A549 (cell line): ENCODE measurements around the gene LRRC3B. TPM values are rescaled to one million over a fixed set of nuclear protein-coding genes. Genes with fewer than 3 reads are reported as not detected.

ENCODE experiments used
- ATAC-seq, 2 experiments: fragments of 200-7000 bp in 1 of 2; fragments of >200 bp in 1 of 2; cut with Nextera tagmentation in 1 of 2; cut with Tn5 transposase in 1 of 2; 3 replicates each; pipeline versions ENCODE4 v1.8.0 to v1.9.1; 2018 to 2020; ENCODE audit warnings: mild to moderate bottlenecking in 1 of 2, moderate library complexity in 1 of 2
- CTCF ChIA-PET: fragments of 300-600 bp; sonication (Branson Sonifier 250); formaldehyde crosslinking; extraction: SDS; loops from one replicate; lab custom pipeline; 2021; ENCODE audit warnings: antibody characterized with exemption, inconsistent platforms; lab: Yijun Ruan, JAX
- POLR2A ChIA-PET: fragments of 350-600 bp; formaldehyde crosslinking; extraction: SDS; loops from one replicate; lab custom pipeline; 2021; ENCODE audit warnings: antibody characterized with exemption, inconsistent platforms; lab: Yijun Ruan, JAX
- DNase-seq, 2 experiments: peaks; one replicate each; pipeline versions ENCODE4 v3.0.0 to v3.0.0-alpha.2; 2011 to 2016; ENCODE audit warnings: low read depth in 1 of 2, low spot score in 1 of 2
- FAIRE-seq: peaks from 2 replicates; lab custom pipeline; 2011; peaks lifted over from hg19 to GRCh38; lab: Jason Lieb, UNC
- H3K27ac ChIP-seq, 2 experiments: fragments of >200 bp; sonication (Bioruptor Twin); formaldehyde crosslinking; 3 replicates each; pipeline ENCODE4 v1.5.1; 2016 to 2017
- H3K4me1 ChIP-seq: fragments of >200 bp; sonication (Bioruptor Twin); formaldehyde crosslinking; 3 replicates; pipeline ENCODE4 v1.6.1; 2016
- H3K4me2 ChIP-seq: fragments of >200 bp; sonication (Bioruptor Twin); formaldehyde crosslinking; 3 replicates; pipeline ENCODE4 v1.6.1; 2016
- H3K4me3 ChIP-seq: fragments of >200 bp; sonication (Bioruptor Twin); formaldehyde crosslinking; 3 replicates; pipeline ENCODE4 v1.5.1; 2016
- H3K9me3 ChIP-seq: fragments of >200 bp; sonication (Bioruptor Twin); formaldehyde crosslinking; 3 replicates; pipeline ENCODE4 v1.6.1; 2016
- ATOH8 ChIP-seq: fragments of 250-450 bp; sonication (Bioruptor Pico); IDR thresholded peaks from 2 replicates; pipeline ENCODE4 v1.5.0; 2020; ENCODE audit warnings: low read depth, mild to moderate bottlenecking, moderate library complexity
- CBX2 ChIP-seq: fragments of 200-600 bp; sonication (generic); IDR thresholded peaks from 2 replicates; pipeline ENCODE4 v1.6.1; 2016; ENCODE audit warnings: low read depth, mild to moderate bottlenecking, borderline replicate concordance
- CBX8 ChIP-seq: fragments of 200-600 bp; sonication (generic); IDR thresholded peaks from 2 replicates; pipeline ENCODE4 v1.6.1; 2016
- CEBPB ChIP-seq, 2 experiments: fragments of >200 bp in 1 of 2; sonication (Bioruptor Twin) in 1 of 2; formaldehyde crosslinking in 1 of 2; IDR thresholded peaks; 2 replicates each; pipeline ENCODE4 v1.6.1; 2012 to 2016
- CHD2 ChIP-seq: fragments of 150-350 bp; IDR thresholded peaks from 2 replicates; pipeline ENCODE4 v1.6.1; 2014; ENCODE audit warnings: low read length; ENCODE audit not compliant: partially characterized antibody
- E2F6 ChIP-seq: IDR thresholded peaks from 2 replicates; pipeline ENCODE4 v1.6.1; 2012; ENCODE audit warnings: low read depth, borderline replicate concordance
- EHF ChIP-seq: fragments of 250-450 bp; sonication (Bioruptor Pico); IDR thresholded peaks from 2 replicates; pipeline ENCODE4 v1.5.0; 2020; ENCODE audit warnings: mild to moderate bottlenecking
- EHMT2 ChIP-seq: fragments of 200-600 bp; sonication (generic); IDR thresholded peaks from 2 replicates; pipeline ENCODE4 v1.6.1; 2016; ENCODE audit warnings: antibody characterized with exemption, low read depth, mild to moderate bottlenecking, moderate library complexity
- EP300 ChIP-seq, 2 experiments: fragments of >200 bp; sonication (Bioruptor Twin); formaldehyde crosslinking; IDR thresholded peaks; 2 replicates in 1 of 2; 3 replicates in 1 of 2; pipeline ENCODE4 v1.6.1; 2016 to 2017
- FOSL2 ChIP-seq, 2 experiments: fragments of 450-650 bp in 1 of 2; fragments of >200 bp in 1 of 2; sonication (Bioruptor Twin) in 1 of 2; formaldehyde crosslinking; IDR thresholded peaks; 2 replicates each; pipeline versions ENCODE4 v1.5.0 to v1.6.1; 2016 to 2020; ENCODE audit warnings: mild to moderate bottlenecking in 1 of 2, moderate library complexity in 1 of 2
- HEYL ChIP-seq: fragments of 250-450 bp; sonication (Bioruptor Pico); IDR thresholded peaks from 2 replicates; pipeline ENCODE4 v1.8.0; 2021; ENCODE audit warnings: mild to moderate bottlenecking, moderate library complexity
- MAFK ChIP-seq: fragments of 450-650 bp; IDR thresholded peaks from 2 replicates; pipeline ENCODE4 v1.6.1; 2014; ENCODE audit not compliant: partially characterized antibody
- NFE2L2 ChIP-seq: fragments of 150-350 bp; conservative IDR thresholded peaks from 2 replicates; pipeline ENCODE4 v1.6.1; 2014; ENCODE audit warnings: low read length
- NPAS2 ChIP-seq: fragments of 250-450 bp; sonication (Bioruptor Pico); IDR thresholded peaks from 2 replicates; pipeline ENCODE4 v1.8.0; 2022; ENCODE audit warnings: mild to moderate bottlenecking, moderate library complexity, borderline replicate concordance
- PHF8 ChIP-seq: fragments of 200-600 bp; sonication (generic); IDR thresholded peaks from 2 replicates; pipeline ENCODE4 v1.6.1; 2016; ENCODE audit warnings: low read depth, mild to moderate bottlenecking, antibody characterized with exemption, moderate library complexity, borderline replicate concordance
- POLR2A ChIP-seq: IDR thresholded peaks from 2 replicates; pipeline ENCODE4 v1.6.1; 2012; ENCODE audit warnings: mild to moderate bottlenecking, low read length
- RCOR1 ChIP-seq: fragments of 150-350 bp; IDR thresholded peaks from 2 replicates; pipeline ENCODE4 v1.6.1; 2014; ENCODE audit warnings: antibody characterized with exemption, low read length, low read depth
- ZNF302 ChIP-seq: fragments of 250-450 bp; sonication (Bioruptor Pico); IDR thresholded peaks from 2 replicates; pipeline ENCODE4 v1.9.0; 2021; ENCODE audit warnings: inconsistent platforms, mild to moderate bottlenecking, moderate library complexity
- ZSCAN20 ChIP-seq: fragments of 250-450 bp; sonication (Bioruptor Pico); IDR thresholded peaks from 2 replicates; pipeline ENCODE4 v1.8.0; 2022; ENCODE audit warnings: mild to moderate bottlenecking, moderate library complexity
- WGBS: methylation state at CpG from one replicate; pipeline ENCODE4 v1.1.6; 2017; ENCODE audit errors: missing lambda C conversion rate; 5-methylcytosine and 5-hydroxymethylcytosine counted together
- polyA plus RNA-seq, 4 experiments: library from polyadenylated mRNA; depleted of rRNA in 3 of 4; stranded (reverse); fragments of >200 nt; fragmentation: RNase III in 1 of 4; extraction: RNeasy Plus Mini Kit Qiagen cat#74134 plus additional on column Dnase treatment in 1 of 4; gene quantifications; 2 replicates in 3 of 4; 3 replicates in 1 of 4; pipeline ENCODE4 v1.2.3, GENCODE V29; 2011 to 2017
- TF ChIP-seq, protein P1 (sequence below): IDR thresholded peaks from 2 replicates; pipeline ENCODE4 v1.6.1; 2012
- TF ChIP-seq, protein P2 (sequence below): fragments of >200 bp; sonication (Bioruptor Twin); formaldehyde crosslinking; IDR thresholded peaks from 3 replicates; pipeline ENCODE4 v1.5.1; 2016
- TF ChIP-seq, protein P3 (sequence below): fragments of 450-650 bp; IDR thresholded peaks from 2 replicates; pipeline ENCODE4 v1.6.1; 2014; ENCODE audit warnings: antibody characterized with exemption
- TF ChIP-seq, protein P4 (sequence below): fragments of >200 bp; sonication (Bioruptor Twin); formaldehyde crosslinking; IDR thresholded peaks from 2 replicates; pipeline ENCODE4 v1.6.1; 2016

The LRRC3B gene
- polyA plus RNA-seq, 2 of the 4 experiments (the other 2 are of a cell fraction): not detected

DNA sequence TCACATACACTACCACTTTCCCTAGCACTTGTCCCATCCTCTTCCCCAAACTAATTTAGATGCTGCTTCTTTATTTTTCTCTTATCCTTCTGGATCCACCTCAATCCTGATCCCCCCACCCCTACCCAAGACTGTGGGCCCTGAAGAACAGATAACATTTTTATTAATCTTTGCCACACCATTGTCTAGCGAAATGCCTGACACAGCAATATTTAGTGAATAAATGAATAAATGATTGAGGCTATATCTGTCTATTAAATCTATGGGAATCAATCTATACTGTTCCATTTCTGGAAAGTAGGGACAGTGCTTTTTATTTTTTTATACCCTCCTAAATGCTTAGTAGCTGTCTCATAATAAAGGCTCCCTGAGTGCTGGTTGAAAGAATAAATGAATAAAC lies 32.9 kb upstream of the LRRC3B start:
- FAIRE-seq (no peak), ATAC-seq (no peak)
- ChIA-PET POLR2A (no interaction called here), CTCF (no interaction called here)
- no peak overlapping the region for H3K27ac ChIP-seq
- TF ChIP-seq CHD2: no peak
- TF ChIP-seq ATOH8 (CRISPR knock-in tag): no peak
- peak; percentile 67 for TF ChIP-seq MAFK
- no peak for TF ChIP-seq RCOR1
- no peak for TF ChIP-seq ZNF302 (CRISPR knock-in tag)
- TF ChIP-seq, all 56 proteins: peak for 1
- H3K4me1 ChIP-seq: no peaks in the 10 kb centered on the region
- H3K9me3 ChIP-seq: no peaks in the 10 kb centered on the region
- H3K4me3 ChIP-seq: no peak overlapping the region
- WGBS: 3% methylated on average over 1 of the region's 1 CpG
- no peak overlapping the region for H3K4me2 ChIP-seq
- no peak for DNase-seq

GRCh38 chr3:26590919-26591484 lies 31.6 kb upstream of the LRRC3B start:
- no peaks in the 10 kb centered on the region for H3K9me3 ChIP-seq
- POLR2A ChIA-PET: no interaction called here
- 4% methylated on average over 5 of the region's 5 CpGs for WGBS
- no peak for TF ChIP-seq EP300 (IDR thresholded peaks at IDR 0.05)
- no peak for TF ChIP-seq EHMT2
- TF ChIP-seq, protein P1, sequence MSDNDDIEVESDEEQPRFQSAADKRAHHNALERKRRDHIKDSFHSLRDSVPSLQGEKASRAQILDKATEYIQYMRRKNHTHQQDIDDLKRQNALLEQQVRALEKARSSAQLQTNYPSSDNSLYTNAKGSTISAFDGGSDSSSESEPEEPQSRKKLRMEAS: no peak
- no peak for TF ChIP-seq CEBPB (IDR thresholded peaks at IDR 0.05)
- no peak for TF ChIP-seq ZSCAN20
- TF ChIP-seq FOSL2 (IDR thresholded peaks at IDR 0.05): no peak
- TF ChIP-seq FOSL2 (CRISPR knock-in tag; IDR thresholded peaks at IDR 0.05): no peak
- TF ChIP-seq POLR2A: no peak
- no peak for TF ChIP-seq CHD2
- no peak for TF ChIP-seq HEYL (CRISPR knock-in tag)
- no peak for TF ChIP-seq EHF
- no peak for TF ChIP-seq CBX2
- TF ChIP-seq, protein P2, sequence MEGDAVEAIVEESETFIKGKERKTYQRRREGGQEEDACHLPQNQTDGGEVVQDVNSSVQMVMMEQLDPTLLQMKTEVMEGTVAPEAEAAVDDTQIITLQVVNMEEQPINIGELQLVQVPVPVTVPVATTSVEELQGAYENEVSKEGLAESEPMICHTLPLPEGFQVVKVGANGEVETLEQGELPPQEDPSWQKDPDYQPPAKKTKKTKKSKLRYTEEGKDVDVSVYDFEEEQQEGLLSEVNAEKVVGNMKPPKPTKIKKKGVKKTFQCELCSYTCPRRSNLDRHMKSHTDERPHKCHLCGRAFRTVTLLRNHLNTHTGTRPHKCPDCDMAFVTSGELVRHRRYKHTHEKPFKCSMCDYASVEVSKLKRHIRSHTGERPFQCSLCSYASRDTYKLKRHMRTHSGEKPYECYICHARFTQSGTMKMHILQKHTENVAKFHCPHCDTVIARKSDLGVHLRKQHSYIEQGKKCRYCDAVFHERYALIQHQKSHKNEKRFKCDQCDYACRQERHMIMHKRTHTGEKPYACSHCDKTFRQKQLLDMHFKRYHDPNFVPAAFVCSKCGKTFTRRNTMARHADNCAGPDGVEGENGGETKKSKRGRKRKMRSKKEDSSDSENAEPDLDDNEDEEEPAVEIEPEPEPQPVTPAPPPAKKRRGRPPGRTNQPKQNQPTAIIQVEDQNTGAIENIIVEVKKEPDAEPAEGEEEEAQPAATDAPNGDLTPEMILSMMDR: no peak
- no peak for TF ChIP-seq PHF8
- TF ChIP-seq NPAS2 (CRISPR knock-in tag): no peak
- no peak for TF ChIP-seq CBX8
- no peak for TF ChIP-seq NFE2L2
- TF ChIP-seq, protein P3, sequence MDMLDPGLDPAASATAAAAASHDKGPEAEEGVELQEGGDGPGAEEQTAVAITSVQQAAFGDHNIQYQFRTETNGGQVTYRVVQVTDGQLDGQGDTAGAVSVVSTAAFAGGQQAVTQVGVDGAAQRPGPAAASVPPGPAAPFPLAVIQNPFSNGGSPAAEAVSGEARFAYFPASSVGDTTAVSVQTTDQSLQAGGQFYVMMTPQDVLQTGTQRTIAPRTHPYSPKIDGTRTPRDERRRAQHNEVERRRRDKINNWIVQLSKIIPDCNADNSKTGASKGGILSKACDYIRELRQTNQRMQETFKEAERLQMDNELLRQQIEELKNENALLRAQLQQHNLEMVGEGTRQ: no peak
- TF ChIP-seq, protein P4, sequence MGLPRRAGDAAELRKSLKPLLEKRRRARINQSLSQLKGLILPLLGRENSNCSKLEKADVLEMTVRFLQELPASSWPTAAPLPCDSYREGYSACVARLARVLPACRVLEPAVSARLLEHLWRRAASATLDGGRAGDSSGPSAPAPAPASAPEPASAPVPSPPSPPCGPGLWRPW: no peak
- no peak for TF ChIP-seq E2F6
- TF ChIP-seq, all 56 proteins: peak for 0
- H3K4me2 ChIP-seq: no peak overlapping the region
- FAIRE-seq (no peak), ATAC-seq (no peak), DNase-seq (no peak)
- CTCF ChIA-PET: no interaction called here
- no peak overlapping the region for H3K27ac ChIP-seq
- no peak overlapping the region for H3K4me3 ChIP-seq
- no peaks in the 10 kb centered on the region for H3K4me1 ChIP-seq
